Uterus (tissue), 4 donors: ENCODE results near the gene DNASE1L3. TPM values are rescaled to one million over a fixed set of nuclear protein-coding genes. Genes with fewer than 3 reads are reported as not detected.
A peak's percentile ranks its signal among the peaks of the same experiment; 100 is the strongest.

Experiments used
- DNase-seq, 2 donors: peaks; one replicate each; pipeline ENCODE4 v3.0.0-alpha.2; 2019 to 2020
- H3K27ac ChIP-seq, 2 donors: fragments of 200-600 bp; sonication (generic); 1 replicate in 1 of 2; 2 replicates in 1 of 2; pipeline ENCODE4 v1.5.1; 2016 to 2018
- H3K27me3 ChIP-seq, 2 donors: fragments of 200-600 bp; sonication (generic); one replicate each; pipeline ENCODE4 v1.5.1; 2018 to 2019; ENCODE audit warnings: control low read depth in 1 of 2
- H3K36me3 ChIP-seq, 2 donors: fragments of 200-600 bp; sonication (generic); one replicate each; pipeline ENCODE4 v1.5.1; 2019; ENCODE audit warnings: control low read depth in 1 of 2
- H3K4me1 ChIP-seq, 2 donors: fragments of 200-600 bp; sonication (generic); one replicate each; pipeline ENCODE4 v1.5.1; 2018 to 2019; ENCODE audit warnings: control low read depth in 1 of 2
- H3K4me3 ChIP-seq, 2 donors: fragments of 200-600 bp; sonication (generic); 1 replicate in 1 of 2; 2 replicates in 1 of 2; pipeline ENCODE4 v1.5.1; 2018 to 2019; ENCODE audit warnings: mild to moderate bottlenecking in 1 of 2
- H3K9me3 ChIP-seq, 2 donors: fragments of 200-600 bp; sonication (generic); one replicate each; pipeline ENCODE4 v1.5.1; 2019; ENCODE audit warnings: control low read depth in 1 of 2
- POLR2A ChIP-seq, 2 donors: fragments of 450-650 bp; IDR thresholded peaks; one replicate each; pipeline ENCODE4 v1.6.1; 2016; ENCODE audit warnings: antibody characterized with exemption in 2 of 2, mild to moderate bottlenecking in 1 of 2, moderate library complexity in 1 of 2
- intact Hi-C: fragments of 100-400 bp; cut with DNase I; formaldehyde crosslinking; loops from one replicate; pipeline ENCODE4 v1.15.1; 2023; ENCODE audit warnings: low total_unique reads
- total RNA-seq, 4 donors: library from RNA; depleted of rRNA in 3 of 4; stranded (reverse); fragments of >200 nt in 3 of 4; gene quantifications; one replicate each; pipeline versions ENCODE4 v1.1.0 to v1.2.4, GENCODE V29; 2014 to 2023
- TF ChIP-seq, protein P1 (sequence below), 4 experiments: fragments of 200-600 bp in 2 of 4; fragments of 450-650 bp in 2 of 4; sonication (generic) in 2 of 4; IDR thresholded peaks; one replicate each; pipeline ENCODE4 v1.5.1; 2016 to 2019; ENCODE audit warnings: antibody characterized with exemption in 4 of 4, mild to moderate bottlenecking in 2 of 4, moderate library complexity in 1 of 4
- donor health status: DM: yes; HTN: yes; CAD: no.

DNASE1L3 gene
- total RNA-seq, 4 donors from 2014 or later, result 0.77 to 3.2 (median 2.4) TPM

DNA sequence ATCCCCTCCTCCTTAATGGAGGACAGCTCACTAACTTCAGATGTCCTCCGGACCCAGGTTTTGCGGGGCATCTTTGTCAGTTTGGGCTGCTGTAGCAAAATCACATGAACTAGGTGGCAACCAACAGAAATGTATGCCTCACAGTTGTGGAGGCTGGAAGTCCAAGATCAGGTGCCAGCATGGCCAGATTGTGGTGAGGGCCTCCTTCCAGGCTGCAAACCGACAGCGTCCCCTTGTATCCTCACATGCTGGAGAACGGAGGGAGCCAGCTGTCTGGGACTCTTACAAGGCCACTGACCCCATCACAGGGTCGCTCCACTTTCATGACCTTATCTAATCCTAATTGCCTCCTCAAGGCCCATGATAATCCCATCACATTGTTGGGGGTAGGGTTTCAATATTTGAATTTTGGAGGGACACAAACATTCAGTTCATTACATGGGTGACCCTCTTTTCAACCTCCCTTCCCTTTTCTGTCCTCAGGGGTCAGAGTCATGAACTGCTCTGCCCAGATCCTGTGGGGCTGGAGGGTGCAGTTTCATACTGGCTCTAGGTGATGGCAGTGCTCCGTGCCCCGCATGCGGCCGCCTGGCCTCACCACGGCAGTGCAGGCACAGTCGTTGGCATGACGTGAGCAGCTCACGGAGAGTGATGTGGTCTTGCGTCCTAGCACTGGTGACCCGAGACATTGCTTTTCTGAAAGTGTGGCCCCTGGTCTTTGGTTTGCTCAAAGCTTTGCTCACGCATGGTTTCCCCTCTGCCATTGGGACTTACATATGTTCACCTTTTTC lies 58.4 kb downstream of the DNASE1L3 start:
- Histone ChIP-seq H3K27me3 (no peaks in the 10 kb centered on the region), H3K4me1 (no peaks in the 10 kb centered on the region), H3K27ac (peak overlapping the region in 1 of 2 donors; percentile 31), H3K36me3 (no peaks in the 10 kb centered on the region), H3K4me3 (no peak overlapping the region), H3K9me3 (no peaks in the 10 kb centered on the region)
- no peak for TF ChIP-seq POLR2A (IDR thresholded peaks at IDR 0.05)
- TF ChIP-seq, protein P1, sequence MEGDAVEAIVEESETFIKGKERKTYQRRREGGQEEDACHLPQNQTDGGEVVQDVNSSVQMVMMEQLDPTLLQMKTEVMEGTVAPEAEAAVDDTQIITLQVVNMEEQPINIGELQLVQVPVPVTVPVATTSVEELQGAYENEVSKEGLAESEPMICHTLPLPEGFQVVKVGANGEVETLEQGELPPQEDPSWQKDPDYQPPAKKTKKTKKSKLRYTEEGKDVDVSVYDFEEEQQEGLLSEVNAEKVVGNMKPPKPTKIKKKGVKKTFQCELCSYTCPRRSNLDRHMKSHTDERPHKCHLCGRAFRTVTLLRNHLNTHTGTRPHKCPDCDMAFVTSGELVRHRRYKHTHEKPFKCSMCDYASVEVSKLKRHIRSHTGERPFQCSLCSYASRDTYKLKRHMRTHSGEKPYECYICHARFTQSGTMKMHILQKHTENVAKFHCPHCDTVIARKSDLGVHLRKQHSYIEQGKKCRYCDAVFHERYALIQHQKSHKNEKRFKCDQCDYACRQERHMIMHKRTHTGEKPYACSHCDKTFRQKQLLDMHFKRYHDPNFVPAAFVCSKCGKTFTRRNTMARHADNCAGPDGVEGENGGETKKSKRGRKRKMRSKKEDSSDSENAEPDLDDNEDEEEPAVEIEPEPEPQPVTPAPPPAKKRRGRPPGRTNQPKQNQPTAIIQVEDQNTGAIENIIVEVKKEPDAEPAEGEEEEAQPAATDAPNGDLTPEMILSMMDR (IDR thresholded peaks at IDR 0.05), result no peak
- intact Hi-C loops, result no loop called here
- DNase-seq, result no peak

DNA sequence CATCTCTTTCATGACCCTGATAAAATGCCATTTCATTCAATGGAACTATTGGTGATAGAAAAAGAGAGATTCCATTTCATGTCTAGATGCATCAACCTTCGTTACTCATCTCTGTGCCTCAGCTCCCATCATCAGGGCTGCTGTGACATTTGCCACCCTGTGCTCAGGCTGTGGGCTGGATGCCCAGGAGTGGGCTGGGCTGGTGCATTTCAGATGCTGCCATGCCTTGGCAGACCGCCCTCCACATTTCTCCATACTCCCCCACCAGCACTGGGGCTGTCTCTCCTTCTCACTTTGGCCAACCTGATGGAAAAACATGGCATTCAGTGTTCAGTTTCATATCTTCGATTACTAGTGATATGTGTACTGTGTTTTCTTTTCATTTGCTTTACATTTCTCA lies 59.1 kb downstream of the DNASE1L3 start:
- H3K36me3 ChIP-seq, result no peaks in the 10 kb centered on the region
- no peak for DNase-seq
- no peak for TF ChIP-seq POLR2A (IDR thresholded peaks at IDR 0.05)
- TF ChIP-seq, protein P1 (IDR thresholded peaks at IDR 0.05), result no peak
- no peak overlapping the region for H3K4me3 ChIP-seq
- H3K27ac ChIP-seq, result peak overlapping the region; percentile 1 to 31
- intact Hi-C loops, result no loop called here
- no peaks in the 10 kb centered on the region for H3K9me3 ChIP-seq
- no peaks in the 10 kb centered on the region for H3K27me3 ChIP-seq
- no peaks in the 10 kb centered on the region for H3K4me1 ChIP-seq

DNA sequence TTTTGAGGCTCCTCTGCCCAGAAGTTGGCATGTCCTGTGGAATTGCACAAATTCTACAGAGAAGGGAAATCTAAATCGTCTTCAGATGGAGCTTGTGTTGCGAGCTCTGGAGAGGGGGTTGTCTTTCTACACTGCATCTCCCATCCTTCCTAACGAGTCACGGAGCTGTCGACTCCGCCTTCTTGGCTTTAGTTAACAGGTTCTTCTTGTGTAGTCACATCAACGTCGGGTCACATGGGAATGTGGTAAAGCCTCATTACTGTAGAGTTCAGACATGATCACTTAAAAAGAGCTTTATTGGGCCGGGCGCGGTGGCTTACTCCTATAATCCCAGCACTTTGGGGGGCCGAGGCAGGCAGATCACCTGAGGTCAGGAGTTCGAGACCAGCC lies 60.0 kb downstream of the DNASE1L3 start:
- Histone ChIP-seq H3K4me3 (no peak overlapping the region), H3K27ac (no peak overlapping the region), H3K4me1 (no peaks in the 10 kb centered on the region), H3K9me3 (no peaks in the 10 kb centered on the region), H3K27me3 (no peaks in the 10 kb centered on the region), H3K36me3 (no peaks in the 10 kb centered on the region)
- TF ChIP-seq, protein P1 (IDR thresholded peaks at IDR 0.05), result no peak
- no peak for TF ChIP-seq POLR2A (IDR thresholded peaks at IDR 0.05)
- intact Hi-C loops, result no loop called here
- DNase-seq, result no peak

DNA sequence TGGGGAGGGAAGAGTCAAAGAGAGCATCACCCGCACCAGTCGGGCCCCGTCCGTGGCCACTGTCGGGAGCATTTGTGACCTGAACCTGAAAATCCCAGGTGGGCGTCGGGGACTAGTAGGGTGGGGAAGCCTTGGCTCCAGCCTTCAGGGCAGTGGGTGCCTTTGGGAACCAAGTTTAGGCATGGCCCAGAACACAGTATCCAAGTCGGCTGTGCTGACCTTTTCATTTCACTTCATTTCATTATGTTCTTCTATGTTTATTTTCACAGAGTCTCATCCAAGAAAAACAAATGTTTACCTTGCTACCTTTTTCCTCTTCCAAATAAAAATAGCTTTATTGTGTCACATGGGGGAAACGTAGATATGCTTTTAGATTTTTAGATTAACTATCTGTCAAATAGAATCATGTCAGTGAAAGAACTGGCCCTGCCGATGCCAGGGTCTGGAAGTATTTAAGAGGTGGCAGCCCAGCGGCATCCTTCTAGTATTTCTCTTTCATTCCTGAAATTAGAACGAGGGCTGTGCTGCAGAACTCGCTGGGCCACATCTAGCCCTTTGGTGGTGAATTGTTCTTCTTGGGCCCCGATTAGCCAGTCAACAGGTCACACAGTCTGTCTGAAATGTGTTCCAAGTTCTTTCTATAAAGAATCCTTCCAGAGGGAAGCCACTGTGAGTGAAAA lies 60.5 kb downstream of the DNASE1L3 start:
- TF ChIP-seq, protein P1 (IDR thresholded peaks at IDR 0.05), result no peak
- TF ChIP-seq POLR2A (IDR thresholded peaks at IDR 0.05), result no peak
- Histone ChIP-seq H3K4me3 (no peak overlapping the region), H3K36me3 (no peaks in the 10 kb centered on the region), H3K27ac (no peak overlapping the region), H3K27me3 (no peaks in the 10 kb centered on the region), H3K4me1 (no peaks in the 10 kb centered on the region), H3K9me3 (no peaks in the 10 kb centered on the region)
- no peak for DNase-seq
- intact Hi-C loops, result no loop called here

DNA sequence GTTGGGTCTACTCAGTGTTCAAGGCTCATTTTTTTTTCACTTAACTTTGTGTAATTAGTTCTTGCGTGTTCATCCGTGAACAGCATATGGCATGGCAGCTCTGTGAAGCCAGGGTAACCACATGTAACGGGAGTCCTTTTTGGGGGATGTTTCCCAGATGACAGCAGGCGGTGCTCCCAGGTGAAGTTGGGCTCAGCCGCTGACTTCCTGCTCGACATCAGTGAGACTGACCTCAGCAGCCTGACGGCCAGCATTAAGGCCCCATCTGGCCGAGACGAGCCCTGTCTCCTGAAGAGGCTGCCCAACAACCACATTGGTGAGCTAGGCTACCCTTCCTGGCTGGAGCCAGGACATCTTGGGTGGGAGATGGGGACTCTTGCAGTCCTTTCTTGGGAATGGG lies 62.7 kb downstream of the DNASE1L3 start:
- intact Hi-C loops, result no loop called here
- Histone ChIP-seq H3K36me3 (no peaks in the 10 kb centered on the region), H3K27me3 (no peaks in the 10 kb centered on the region), H3K27ac (no peak overlapping the region), H3K9me3 (no peaks in the 10 kb centered on the region), H3K4me1 (no peaks in the 10 kb centered on the region), H3K4me3 (no peak overlapping the region)
- no peak for DNase-seq
- TF ChIP-seq, protein P1 (IDR thresholded peaks at IDR 0.05), result no peak
- no peak for TF ChIP-seq POLR2A (IDR thresholded peaks at IDR 0.05)
